C4-2B (cell line): Measurements from ENCODE around the gene PNMA1.

Source experiments
- CTCF ChIP-seq: fragments of 450-650 bp; conservative IDR thresholded peaks from 2 replicates; pipeline ENCODE4 v1.5.1; 2017; ENCODE audit warnings: mild to moderate bottlenecking
- ZFX ChIP-seq: fragments of 450-650 bp; IDR thresholded peaks from 2 replicates; pipeline ENCODE4 v1.6.1; 2017

- TF ChIP-seq CTCF: no peak
- TF ChIP-seq ZFX: no peak
These were observed 24.5 kb upstream of the PNMA1 start for GRCh38 chr14:73738518-73739173.
